Fibroblast of lung (primary cell): ENCODE measurements around the gene UTP11.

Experiments
- CTCF ChIP-seq, 2 donors: IDR thresholded peaks in 1 of 2; conservative IDR thresholded peaks in 1 of 2; 1 replicate in 1 of 2; 2 replicates in 1 of 2; pipeline ENCODE4 v1.5.1; 2011 to 2012; ENCODE audit warnings: low read length in 2 of 2, control low read depth in 1 of 2, inconsistent platforms in 1 of 2, low read depth in 1 of 2, mild to moderate bottlenecking in 1 of 2
- EZH2 ChIP-seq: IDR thresholded peaks from 2 replicates; pipeline ENCODE4 v1.5.1; 2012; ENCODE audit warnings: low read length, control low read depth, mild to moderate bottlenecking; ENCODE audit errors: missing control alignments

- TF ChIP-seq CTCF (conservative IDR thresholded peaks at IDR 0.05 in 1 of 2, IDR thresholded peaks at IDR 0.05 in 1 of 2; ENCODE audit: low read depth in 1 of 2, low read length in 2 of 2) (no peak), EZH2 (no peak)
Observed at GRCh38 chr1:37995751-37996345, 16.7 kb upstream of the UTP11 start.
